Activated CD8-positive, alpha-beta memory T cell treated with anti-CD3 and anti-CD28 coated beads for 1 hour (primary cell): ENCODE measurements around the gene MYLIP.
A peak's percentile ranks its signal among the peaks of the same experiment; 100 is the strongest.

Source experiments
- DNase-seq, 2 donors: peaks; one replicate each; pipeline ENCODE4 v3.0.0-alpha.2; 2020; ENCODE audit warnings: low read depth in 1 of 2; ENCODE audit errors: extremely low read depth in 1 of 2

Gene MYLIP

DNA sequence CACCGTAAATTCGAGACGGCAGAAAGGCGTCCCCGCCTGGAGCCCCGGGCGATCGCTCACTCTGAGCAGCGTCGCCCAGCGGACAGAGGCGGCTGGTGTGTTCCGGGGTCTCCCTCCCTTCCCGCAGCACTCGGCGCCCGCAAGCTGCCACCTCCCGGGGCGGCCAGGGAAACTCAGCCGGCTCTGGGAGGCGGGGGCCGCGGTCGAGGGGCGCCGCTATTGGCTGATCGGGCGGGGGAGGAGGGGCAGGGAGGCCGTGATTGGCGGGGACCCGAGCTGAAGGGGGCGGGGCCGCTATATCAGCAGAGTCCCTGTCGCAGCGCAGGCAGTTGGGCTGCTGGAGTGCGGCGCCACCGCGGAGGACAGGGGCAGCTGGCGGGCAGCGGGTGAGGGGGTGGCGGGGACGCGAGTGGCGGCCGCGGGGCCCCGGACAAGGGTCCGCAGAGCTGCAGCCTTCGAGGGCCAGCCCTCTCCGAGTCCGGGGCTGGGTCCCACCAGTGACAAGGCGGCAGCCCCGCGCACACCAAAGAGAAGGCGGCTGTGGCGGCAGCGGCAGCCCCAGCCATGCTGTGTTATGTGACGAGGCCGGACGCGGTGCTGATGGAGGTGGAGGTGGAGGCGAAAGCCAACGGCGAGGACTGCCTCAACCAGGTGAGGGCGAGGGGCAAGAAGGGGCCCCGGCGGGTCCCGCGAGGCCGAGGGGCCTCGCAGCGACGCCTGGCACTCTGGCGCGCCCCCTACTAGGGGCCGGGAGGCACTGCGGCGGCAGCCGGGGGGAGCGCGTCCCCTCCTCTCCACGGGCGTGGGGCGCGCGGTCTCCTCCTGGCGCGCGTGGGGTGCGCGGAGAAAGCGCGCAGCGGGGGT is at the start of gene MYLIP:
MYLIP (plus strand) TSS at position 328 of the 864 bp plus-strand sequence; CDS start at position 565, 237 bp downstream.
- DNase-seq, result peak; percentile 97

DNA sequence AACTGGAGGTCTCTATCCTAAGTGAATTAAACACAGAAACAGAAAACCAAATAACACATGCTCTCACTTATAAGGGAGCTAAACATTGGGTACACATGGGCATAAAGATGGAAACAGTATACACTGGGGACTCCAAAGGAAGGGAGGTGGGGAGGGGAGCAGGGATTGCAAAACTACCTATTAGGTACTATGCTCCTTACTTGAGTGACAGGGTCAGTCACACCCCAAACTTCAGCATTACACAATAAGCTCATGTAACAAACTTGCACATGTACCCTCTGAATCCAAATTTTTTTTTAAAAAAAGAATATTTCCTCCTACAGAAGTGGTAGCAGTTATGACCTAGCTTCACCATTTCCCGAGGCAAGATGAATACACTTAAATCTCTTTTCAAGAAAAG is 49.5 kb upstream of the MYLIP start:
- no peak for DNase-seq

DNA sequence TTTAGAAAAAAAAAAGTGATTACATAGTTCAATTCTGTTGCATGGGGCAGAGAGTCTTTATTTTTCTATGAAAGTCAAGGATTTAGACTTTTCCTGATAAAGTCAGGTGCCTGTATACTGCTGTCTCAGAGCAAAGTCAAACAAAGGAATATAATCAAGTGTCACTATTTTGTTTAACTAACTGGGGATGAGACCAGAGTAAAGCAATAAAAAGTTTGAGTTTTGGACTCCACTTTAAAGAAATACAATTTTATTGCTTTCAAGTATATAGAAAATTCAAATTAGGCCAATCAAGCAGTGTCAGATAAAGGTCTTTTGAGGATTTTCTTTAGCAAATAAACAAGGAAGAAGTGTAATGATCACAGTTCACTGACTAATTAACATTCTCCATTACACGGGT is 48.7 kb upstream of the MYLIP start:
- DNase-seq, result no peak

DNA sequence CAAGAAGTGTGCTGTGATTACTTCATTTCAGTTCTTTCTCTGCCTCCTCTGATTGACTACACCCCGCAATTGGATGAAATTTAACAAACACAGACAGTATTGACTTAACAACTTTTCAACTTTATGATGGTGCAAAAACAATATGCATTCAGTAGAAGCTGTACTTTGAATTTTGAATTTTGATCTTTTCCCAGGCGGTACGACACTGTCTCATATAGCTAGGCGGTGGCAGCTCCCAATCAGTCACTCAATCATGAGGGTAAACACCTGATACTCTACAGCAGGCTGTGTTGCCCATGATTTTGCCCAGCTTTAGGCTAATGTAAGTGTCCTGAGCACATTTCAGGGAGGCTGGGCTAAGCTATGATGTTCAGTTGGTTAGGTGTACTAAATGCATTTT is 47.6 kb upstream of the MYLIP start:
- no peak for DNase-seq

DNA sequence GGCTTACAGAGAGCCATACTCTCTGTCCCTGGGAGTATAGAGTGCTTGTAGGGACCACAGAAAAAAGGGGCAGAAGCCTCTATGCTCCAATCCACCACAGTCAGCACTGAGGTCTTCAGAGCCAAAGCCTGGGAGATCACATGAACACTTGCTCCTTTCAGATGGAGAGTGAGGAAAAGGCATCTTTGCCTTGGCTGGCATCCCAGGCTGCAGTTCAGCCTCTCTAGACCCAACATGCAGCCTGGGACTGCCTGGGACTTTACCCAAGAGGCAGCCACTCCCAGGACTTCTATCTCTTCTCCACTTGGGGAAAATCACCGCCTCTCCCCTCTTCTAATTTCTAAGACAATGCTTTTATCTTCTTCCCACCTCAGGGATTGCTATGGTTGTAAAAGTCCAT is 46.5 kb upstream of the MYLIP start:
- DNase-seq, result no peak

DNA sequence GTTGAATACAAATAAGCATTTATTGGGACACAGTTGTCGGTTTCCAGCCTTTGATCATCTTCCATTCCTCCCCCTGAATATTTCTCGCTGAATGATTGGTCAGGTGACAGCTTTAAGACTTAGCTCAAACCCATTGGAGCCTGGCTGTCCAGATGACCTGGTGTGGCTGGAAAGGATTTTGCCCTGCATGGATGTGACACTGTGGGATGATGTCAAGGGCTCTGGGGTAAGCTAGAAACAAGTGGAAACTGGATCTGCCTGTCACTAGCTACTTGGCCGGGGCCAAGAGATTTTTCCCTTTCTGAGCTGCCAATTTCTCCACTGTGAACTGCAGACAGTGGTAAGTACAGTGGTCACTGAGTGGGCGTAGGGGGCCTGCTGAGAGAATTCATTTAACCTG is 41.9 kb upstream of the MYLIP start:
- no peak for DNase-seq

DNA sequence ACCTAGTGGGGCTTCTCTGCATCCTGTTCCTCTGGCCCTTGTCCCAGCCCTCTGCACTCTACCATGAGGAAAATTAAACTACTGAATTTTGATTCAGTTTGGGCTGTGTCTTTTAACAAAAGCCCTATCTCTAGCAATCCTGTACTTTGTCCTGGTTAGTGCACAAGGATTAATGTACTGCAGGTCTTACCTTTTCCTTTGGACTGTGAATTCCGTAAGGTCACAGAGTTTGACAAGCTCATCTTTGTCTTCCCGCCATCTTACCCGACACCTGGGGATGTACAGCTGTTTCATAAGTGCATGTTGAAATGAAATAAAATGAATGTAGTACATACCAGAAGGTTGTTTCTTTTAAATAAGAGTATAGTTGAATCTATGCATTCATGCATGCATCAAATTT is 41.5 kb upstream of the MYLIP start:
- no peak for DNase-seq

DNA sequence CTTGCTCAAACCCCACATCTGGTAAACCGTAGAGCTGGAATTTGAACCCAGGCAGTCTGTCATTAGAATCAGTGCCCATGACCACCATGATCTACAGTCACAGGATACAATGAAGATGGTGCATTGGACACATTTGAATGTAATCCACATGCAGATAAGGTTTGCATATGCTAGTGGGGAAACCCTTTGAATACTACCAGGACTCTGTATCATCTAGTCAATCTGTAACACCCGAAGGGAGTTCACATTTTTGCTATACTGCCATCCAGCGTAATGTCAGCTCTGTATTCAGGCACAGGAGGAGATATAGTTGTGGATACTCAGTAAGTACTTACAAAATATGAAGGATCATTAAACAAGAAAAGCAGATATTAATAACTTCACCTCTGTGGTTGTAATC is 40.5 kb upstream of the MYLIP start:
- no peak for DNase-seq

DNA sequence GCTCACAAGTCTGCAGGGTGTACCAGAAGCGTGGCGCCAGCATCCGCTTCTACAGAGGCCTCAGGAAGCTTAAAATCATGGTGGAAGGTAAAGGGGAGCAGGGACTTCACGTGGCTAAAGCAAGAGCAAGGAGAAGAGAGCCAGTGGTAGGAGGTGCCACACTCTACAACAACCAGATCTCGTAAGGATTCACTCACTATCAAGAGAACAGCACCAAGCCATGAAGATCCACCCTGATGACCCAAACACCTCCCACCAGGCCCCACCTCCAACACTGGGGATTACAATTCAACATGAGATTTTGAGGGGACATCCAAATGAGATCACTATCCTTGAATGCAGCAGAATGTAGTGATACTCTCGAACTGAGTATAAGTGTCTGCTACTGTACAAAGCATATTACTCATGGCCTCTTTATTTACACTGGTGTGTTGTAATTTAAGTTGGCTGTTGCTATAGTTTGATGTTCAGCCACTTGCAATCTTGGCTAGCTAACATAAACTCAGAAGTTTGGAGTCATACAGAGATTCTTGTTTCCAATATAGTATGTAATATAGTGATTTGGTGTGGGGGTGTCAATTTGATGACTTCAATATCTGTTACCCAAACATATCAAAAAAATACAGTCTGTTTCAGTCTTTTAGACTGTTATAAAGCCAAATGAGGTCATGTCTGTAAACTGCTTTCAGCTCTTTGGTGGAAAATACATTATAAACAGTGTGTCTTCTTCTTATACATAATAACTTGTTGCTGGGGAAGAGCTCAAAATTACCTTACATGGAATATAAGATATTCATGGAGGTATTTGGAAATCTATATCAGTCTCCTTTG is 39.4 kb upstream of the MYLIP start:
- DNase-seq, result no peak

DNA sequence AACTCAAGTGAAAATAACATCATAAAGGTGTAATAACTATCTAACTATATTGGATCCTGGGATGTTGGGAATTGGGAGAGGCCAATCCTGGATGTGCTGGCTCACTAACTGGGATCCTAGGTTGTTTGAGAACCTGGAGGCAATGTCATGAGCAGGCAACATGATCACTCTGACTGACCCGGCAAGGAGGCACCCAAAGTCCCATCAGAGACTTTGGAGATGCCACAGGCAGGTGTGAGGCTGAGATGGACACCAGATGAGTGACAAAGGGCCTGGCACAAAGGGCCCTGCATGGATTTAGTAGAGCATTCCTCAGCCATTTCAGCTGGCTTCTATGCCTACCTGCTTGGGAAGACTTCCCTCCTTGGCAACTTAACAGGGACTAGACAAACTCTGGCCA is 38.4 kb upstream of the MYLIP start:
- DNase-seq, result no peak

DNA sequence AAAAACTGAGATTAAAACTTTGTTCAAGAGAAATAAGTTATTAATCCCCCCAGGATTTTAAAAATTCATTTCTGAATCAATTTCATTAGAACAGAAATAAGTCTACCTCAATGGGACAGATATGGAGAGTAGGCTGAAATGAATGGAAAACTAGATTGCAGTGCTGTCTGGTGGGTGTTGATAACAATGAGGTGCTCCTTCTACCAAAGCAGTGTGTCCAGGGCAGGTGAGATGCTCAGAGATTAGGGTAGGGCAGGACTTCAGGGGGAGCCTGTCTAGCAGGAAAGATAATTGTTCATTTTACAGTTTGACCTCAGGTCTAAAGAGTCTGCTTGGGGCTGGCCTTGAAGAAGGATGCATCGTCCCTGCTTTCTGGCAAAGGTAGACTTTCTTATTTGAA is 38.0 kb upstream of the MYLIP start:
- DNase-seq, result no peak

DNA sequence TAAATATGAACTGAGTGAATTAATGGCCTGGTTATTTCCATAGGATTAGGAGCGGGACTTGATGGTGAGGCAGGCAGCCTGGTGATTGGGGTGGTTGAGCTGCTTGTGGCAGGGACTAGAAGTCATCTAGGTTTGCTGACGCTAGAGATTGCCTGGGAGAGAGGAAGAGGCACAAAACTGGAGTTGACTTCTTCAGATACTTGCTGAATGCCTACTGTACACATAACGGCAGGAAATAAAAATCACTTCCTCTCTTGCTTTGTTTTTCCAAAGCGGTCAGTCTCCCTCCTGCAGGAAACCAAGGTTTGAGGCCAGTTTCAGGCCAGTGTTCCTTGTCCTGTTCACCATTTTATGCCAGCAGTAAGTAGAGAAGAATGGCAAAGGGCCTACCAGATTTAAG is 36.7 kb upstream of the MYLIP start:
- no peak for DNase-seq

DNA sequence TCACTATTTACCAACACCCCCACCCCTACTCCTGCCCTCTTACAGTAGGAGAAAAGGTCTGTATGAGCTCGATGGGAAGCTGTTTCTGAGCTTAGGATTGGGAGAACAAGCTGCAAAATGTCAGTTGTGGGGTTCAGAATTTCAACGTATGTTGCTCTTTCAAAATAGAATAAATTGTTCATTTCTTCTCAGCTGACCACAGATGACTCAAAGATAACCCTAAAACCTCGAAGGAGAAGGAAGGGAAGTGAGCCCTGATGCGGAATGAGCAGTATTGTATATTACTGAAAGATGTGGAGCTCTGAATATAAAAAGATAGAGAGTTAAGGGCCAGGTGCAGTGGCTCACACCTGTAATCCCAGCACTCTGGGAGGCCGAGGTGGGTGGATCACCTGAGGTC is 35.9 kb upstream of the MYLIP start:
- DNase-seq, result no peak

DNA sequence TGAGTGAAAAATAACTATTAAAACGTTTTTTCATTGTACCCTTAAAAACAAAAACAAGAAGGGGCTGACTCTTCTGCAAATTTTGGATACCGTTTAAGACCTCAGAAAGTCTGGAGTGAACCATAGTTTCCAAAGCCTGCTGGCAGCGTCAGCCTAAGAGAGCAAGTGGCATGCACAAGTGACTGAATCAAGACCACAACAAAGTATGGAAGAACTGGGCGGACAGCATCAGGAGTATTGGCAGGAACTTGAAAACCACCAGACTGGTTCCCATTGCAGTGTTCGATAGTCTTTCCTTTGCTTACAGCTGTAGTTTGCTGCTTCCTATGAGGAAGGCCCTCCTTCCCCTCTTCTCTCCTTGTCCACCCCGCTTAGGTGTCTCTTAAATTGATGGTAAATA is 33.7 kb upstream of the MYLIP start:
- DNase-seq, result no peak

DNA sequence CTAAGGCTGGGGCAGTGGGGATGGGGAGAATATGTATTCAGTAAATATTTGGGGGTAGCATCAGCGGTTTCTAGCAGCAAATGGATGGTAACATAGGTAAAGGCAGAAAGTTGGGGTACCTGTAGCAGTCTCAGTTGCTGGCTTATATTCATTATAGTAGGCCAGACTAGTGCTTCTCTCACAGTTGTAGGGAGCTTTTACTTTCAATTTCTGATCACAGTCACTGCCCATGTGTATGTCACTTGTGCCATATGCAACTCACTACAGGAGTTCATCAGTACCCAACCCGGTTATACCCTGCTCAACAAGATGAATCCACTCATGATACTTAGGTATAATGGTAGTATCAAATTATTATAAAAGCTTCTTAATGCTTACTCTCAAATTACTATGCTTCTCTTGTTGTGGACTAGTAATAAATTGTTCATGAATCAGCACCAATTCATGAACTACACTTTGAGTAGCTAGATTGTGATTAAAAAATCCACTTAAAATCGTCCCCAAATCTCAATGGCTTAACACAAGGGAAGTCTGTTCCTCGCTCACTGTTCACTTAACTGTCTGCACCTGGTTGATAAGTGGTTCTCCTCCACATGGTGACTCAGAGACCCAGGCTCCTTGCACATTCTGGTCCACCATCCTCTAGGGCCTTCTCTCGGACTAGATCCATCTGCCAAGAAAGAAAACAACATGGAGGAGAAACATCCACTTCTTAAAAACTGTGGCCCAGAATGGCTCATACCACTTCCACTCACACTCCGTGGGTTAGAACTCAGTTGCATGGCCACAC is 31.3 kb upstream of the MYLIP start:
- no peak for DNase-seq

DNA sequence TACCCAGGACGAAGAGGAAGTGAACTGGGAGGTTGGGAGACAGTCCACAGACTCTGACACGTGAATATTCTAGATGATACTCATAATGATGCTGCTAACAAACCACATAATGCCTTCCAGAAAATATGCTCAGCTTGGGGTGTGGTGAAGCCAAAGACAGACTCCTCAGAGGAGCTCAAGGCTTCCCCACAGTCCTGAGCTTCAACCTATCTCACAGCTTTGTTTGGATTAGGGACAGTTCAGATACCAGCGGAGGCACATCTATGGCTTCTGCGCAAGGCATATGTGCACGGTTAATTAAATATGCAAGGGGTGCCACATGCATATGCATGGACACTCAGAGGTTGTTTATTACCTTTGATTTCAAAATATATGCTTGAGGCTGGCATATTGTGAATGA is 30.7 kb upstream of the MYLIP start:
- no peak for DNase-seq

DNA sequence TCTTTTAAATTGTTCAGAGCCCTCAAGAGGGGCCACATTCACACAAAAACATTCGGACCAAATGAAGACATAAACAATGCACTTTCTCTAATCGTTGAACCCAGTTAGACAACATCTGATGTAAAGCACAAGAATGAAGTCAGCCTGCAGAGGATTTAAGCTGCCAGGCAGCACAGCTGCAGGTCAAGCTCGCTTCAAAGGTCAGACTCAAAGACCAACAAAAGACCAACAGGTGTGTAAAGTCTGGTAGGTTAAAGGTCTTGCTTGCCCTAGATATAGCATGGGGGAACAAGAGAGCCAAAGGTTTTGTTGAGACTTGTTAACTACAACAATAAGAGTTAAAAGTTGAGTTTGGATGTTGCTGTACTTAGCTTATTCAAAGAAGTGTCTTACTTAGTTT is 26.7 kb upstream of the MYLIP start:
- no peak for DNase-seq

DNA sequence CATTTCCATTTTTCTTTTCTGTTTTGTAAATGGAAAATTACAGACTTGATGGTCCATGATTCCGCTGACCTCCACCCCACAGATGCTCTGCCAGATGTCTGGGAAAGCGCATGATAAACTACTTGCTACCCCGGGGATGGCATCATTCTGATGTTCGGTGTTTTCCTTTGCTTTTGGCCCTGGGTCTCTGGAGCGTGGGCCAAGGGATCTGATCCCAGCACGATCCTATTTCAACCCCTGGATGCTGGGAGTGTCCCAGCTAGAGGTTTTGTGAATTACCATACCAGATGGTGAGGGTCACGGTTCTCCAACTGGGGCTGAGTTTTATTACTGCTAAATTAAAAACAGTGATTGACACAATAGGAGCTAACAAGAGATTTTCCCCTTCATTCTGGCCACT is 25.2 kb upstream of the MYLIP start:
- DNase-seq, result no peak

DNA sequence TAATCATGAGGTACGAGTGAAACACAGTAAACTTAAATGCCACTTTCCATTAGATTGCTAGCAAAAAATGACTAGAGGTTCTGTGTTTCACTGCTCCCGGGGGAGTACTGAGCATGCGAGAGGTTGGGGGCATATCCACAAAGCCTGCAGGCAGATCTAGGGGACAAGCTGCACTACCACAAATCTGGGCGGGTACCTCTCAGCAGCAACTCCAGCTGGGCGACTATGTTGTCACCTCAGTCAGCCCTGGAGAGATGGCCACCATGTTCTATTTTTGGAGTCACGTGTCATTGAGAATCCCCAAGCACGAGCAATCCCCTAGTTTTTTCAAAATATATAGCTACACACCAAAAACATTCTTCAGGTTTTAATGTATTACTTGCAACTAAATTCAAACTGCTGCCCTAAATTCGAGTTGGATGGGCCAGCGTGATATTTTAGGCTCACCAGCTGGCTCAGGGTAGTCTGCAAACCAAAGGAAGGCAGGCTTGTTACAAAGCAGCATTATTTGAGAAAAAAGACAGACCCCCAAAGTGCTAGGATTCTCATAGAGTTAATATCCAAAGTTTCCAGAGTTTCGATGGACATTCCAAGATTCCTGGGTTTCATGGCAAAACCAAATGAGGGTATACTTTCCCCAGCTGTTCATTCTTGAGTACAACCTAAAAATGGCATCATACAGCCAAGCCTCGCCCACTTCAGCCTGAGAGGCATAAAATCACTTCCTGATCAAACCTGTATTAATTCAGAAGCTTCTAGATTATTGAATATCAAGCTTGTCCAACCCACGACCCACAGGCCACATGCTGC is 24.1 kb upstream of the MYLIP start:
- DNase-seq, result no peak

DNA sequence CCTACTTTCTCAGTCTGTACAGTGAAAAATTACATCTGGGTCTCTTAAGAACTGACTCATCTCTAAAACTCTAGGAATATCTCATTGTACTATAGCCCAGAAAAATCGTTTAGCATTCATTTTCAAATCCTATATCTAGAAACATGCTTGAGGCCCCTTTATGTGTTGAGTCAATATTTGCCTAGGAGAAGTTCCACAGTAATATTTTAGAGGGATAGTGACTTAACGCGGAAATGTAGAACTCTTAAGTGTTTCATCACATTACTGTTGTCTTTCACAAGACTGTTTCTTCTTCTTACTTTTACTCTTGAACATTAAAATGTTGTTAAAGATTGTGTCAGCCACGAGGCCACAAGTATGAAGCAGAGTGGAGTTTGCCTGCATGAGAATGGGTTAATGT is 23.0 kb upstream of the MYLIP start:
- no peak for DNase-seq
